HepG2 (cell line): ENCODE measurements around the gene PRR12. TPM values are rescaled to one million over a fixed set of nuclear protein-coding genes. Genes with fewer than 3 reads are reported as not detected.
A peak's percentile ranks its signal among the peaks of the same experiment; 100 is the strongest.

Experiments
- DNMT1 ChIP-seq: sonication (generic); formaldehyde crosslinking; IDR thresholded peaks from 2 replicates; pipeline ENCODE4 v1.5.1; 2020; ENCODE audit warnings: mild to moderate bottlenecking, missing genetic modification reagents
- JUNB ChIP-seq: sonication (generic); formaldehyde crosslinking; IDR thresholded peaks from 2 replicates; pipeline ENCODE4 v1.8.0; 2022; ENCODE audit warnings: missing genetic modification reagents, mild to moderate bottlenecking, borderline replicate concordance
- MED13 ChIP-seq: sonication (generic); formaldehyde crosslinking; IDR thresholded peaks from 2 replicates; pipeline ENCODE4 v1.5.0; 2020; ENCODE audit warnings: missing genetic modification reagents
- THAP7 ChIP-seq: sonication (generic); formaldehyde crosslinking; IDR thresholded peaks from 2 replicates; pipeline ENCODE4 v1.8.1; 2023; ENCODE audit warnings: mild to moderate bottlenecking, missing genetic modification reagents
- ZBTB3 ChIP-seq: sonication (generic); formaldehyde crosslinking; IDR thresholded peaks from 2 replicates; pipeline ENCODE4 v1.4.0; 2020; ENCODE audit warnings: low read depth, mild to moderate bottlenecking, moderate library complexity, missing genetic modification reagents, borderline replicate concordance
- ZNF207 ChIP-seq: fragments of 450-650 bp; IDR thresholded peaks from 2 replicates; pipeline ENCODE4 v1.6.1; 2016; ENCODE audit warnings: antibody characterized with exemption, borderline replicate concordance
- ZNF567 ChIP-seq: sonication (generic); formaldehyde crosslinking; IDR thresholded peaks from 2 replicates; pipeline ENCODE4 v1.8.1; 2023; ENCODE audit warnings: mild to moderate bottlenecking, missing genetic modification reagents, borderline replicate concordance
- ZNF724P ChIP-seq: sonication (generic); formaldehyde crosslinking; IDR thresholded peaks from 2 replicates; pipeline ENCODE4 v1.8.0; 2022; ENCODE audit warnings: missing genetic modification reagents, borderline replicate concordance
- polyA plus RNA-seq, 8 experiments: library from polyadenylated mRNA; depleted of rRNA in 3 of 8; stranded (reverse) in 7 of 8; unstranded in 1 of 8; fragments of >200 nt; fragmentation: Illumina TruSeq in 4 of 8; extraction: Trizol in 4 of 8; gene quantifications; 2 replicates each; pipeline versions ENCODE4 v1.2.1 to v1.2.3, GENCODE V29; 2011 to 2016; ENCODE audit warnings: low read depth in 4 of 8, missing spikeins in 1 of 8, mixed read lengths in 1 of 8; ENCODE audit not compliant: insufficient read depth in 1 of 8
- total RNA-seq, 5 experiments: library from RNA; depleted of rRNA; stranded (reverse); fragments of >200 nt; fragmentation: Illumina TruSeq; extraction: Trizol; gene quantifications; 2 replicates each; pipeline ENCODE4 v1.2.3, GENCODE V29; 2016; ENCODE audit warnings: low read depth in 1 of 5
- TF ChIP-seq, protein P1 (sequence below): sonication (generic); formaldehyde crosslinking; conservative IDR thresholded peaks from 2 replicates; pipeline ENCODE4 v1.4.0; 2020; ENCODE audit warnings: mild to moderate bottlenecking, missing genetic modification reagents, moderate library complexity
- TF ChIP-seq, protein P2 (sequence below): sonication (generic); formaldehyde crosslinking; IDR thresholded peaks from 2 replicates; pipeline ENCODE4 v1.8.0; 2022; ENCODE audit warnings: low read depth, missing genetic modification reagents
- TF ChIP-seq, protein P3 (sequence below): sonication (generic); formaldehyde crosslinking; IDR thresholded peaks from 2 replicates; pipeline ENCODE4 v1.5.1; 2020; ENCODE audit warnings: missing genetic modification reagents, mild to moderate bottlenecking, borderline replicate concordance
- TF ChIP-seq, protein P4 (sequence below): sonication (generic); formaldehyde crosslinking; IDR thresholded peaks from 2 replicates; pipeline ENCODE4 v1.5.1; 2020; ENCODE audit warnings: missing genetic modification reagents, mild to moderate bottlenecking, borderline replicate concordance
- TF ChIP-seq, protein P5 (sequence below): sonication (generic); formaldehyde crosslinking; IDR thresholded peaks from 2 replicates; pipeline ENCODE4 v1.5.1; 2020; ENCODE audit warnings: mild to moderate bottlenecking, missing genetic modification reagents, borderline replicate concordance
- TF ChIP-seq, protein P6 (sequence below): sonication (generic); formaldehyde crosslinking; IDR thresholded peaks from 2 replicates; pipeline ENCODE4 v1.4.0; 2020; ENCODE audit warnings: mild to moderate bottlenecking, missing genetic modification reagents, borderline replicate concordance

Gene PRR12
- total and polyA plus RNA-seq, 2 of the 13 experiments (the other 11 are each of a cell fraction or from before 2014, with no cell fraction given): 0.62 to 1.5 TPM

- TF ChIP-seq, protein P1, sequence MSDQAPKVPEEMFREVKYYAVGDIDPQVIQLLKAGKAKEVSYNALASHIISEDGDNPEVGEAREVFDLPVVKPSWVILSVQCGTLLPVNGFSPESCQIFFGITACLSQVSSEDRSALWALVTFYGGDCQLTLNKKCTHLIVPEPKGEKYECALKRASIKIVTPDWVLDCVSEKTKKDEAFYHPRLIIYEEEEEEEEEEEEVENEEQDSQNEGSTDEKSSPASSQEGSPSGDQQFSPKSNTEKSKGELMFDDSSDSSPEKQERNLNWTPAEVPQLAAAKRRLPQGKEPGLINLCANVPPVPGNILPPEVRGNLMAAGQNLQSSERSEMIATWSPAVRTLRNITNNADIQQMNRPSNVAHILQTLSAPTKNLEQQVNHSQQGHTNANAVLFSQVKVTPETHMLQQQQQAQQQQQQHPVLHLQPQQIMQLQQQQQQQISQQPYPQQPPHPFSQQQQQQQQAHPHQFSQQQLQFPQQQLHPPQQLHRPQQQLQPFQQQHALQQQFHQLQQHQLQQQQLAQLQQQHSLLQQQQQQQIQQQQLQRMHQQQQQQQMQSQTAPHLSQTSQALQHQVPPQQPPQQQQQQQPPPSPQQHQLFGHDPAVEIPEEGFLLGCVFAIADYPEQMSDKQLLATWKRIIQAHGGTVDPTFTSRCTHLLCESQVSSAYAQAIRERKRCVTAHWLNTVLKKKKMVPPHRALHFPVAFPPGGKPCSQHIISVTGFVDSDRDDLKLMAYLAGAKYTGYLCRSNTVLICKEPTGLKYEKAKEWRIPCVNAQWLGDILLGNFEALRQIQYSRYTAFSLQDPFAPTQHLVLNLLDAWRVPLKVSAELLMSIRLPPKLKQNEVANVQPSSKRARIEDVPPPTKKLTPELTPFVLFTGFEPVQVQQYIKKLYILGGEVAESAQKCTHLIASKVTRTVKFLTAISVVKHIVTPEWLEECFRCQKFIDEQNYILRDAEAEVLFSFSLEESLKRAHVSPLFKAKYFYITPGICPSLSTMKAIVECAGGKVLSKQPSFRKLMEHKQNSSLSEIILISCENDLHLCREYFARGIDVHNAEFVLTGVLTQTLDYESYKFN: peak; percentile 78
- TF ChIP-seq ZNF207 (no peak), ZNF724P (CRISPR knock-in tag) (no peak), ZBTB3 (no peak), ZNF567 (CRISPR knock-in tag) (0 out of 2 replicates have a peak, but pooled peaks have one; percentile 44), THAP7 (CRISPR knock-in tag) (no peak), DNMT1 (CRISPR knock-in tag) (no peak), MED13 (CRISPR knock-in tag) (no peak), JUNB (CRISPR knock-in tag) (no peak)
- TF ChIP-seq, protein P2, sequence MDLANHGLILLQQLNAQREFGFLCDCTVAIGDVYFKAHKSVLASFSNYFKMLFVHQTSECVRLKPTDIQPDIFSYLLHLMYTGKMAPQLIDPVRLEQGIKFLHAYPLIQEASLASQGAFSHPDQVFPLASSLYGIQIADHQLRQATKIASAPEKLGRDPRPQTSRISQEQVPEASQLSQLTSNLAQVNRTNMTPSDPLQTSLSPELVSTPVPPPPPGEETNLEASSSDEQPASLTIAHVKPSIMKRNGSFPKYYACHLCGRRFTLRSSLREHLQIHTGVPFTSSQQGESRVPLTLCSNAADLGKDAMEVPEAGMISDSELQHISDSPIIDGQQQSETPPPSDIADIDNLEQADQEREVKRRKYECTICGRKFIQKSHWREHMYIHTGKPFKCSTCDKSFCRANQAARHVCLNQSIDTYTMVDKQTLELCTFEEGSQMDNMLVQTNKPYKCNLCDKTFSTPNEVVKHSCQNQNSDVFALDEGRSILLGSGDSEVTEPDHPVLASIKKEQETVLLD: peak; percentile 34; the same call in 1 of the 2 replicates
- TF ChIP-seq, protein P3, sequence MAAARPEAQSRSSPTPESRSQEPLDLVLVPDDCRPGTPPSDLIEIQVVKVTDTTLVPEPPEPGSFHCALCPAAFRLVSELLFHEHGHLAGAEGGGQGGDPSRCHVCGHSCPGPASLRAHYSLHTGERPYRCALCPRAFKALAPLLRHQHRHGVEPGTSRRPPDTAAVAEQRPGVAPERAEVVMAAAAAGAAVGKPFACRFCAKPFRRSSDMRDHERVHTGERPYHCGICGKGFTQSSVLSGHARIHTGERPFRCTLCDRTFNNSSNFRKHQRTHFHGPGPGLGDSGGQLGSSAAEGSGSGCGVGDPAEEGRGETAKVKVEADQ (CRISPR knock-in tag): peak; percentile 92; the same call in 1 of the 2 replicates
- TF ChIP-seq, protein P4, sequence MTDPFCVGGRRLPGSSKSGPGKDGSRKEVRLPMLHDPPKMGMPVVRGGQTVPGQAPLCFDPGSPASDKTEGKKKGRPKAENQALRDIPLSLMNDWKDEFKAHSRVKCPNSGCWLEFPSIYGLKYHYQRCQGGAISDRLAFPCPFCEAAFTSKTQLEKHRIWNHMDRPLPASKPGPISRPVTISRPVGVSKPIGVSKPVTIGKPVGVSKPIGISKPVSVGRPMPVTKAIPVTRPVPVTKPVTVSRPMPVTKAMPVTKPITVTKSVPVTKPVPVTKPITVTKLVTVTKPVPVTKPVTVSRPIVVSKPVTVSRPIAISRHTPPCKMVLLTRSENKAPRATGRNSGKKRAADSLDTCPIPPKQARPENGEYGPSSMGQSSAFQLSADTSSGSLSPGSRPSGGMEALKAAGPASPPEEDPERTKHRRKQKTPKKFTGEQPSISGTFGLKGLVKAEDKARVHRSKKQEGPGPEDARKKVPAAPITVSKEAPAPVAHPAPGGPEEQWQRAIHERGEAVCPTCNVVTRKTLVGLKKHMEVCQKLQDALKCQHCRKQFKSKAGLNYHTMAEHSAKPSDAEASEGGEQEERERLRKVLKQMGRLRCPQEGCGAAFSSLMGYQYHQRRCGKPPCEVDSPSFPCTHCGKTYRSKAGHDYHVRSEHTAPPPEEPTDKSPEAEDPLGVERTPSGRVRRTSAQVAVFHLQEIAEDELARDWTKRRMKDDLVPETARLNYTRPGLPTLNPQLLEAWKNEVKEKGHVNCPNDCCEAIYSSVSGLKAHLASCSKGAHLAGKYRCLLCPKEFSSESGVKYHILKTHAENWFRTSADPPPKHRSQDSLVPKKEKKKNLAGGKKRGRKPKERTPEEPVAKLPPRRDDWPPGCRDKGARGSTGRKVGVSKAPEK (CRISPR knock-in tag): no peak
- TF ChIP-seq, protein P5, sequence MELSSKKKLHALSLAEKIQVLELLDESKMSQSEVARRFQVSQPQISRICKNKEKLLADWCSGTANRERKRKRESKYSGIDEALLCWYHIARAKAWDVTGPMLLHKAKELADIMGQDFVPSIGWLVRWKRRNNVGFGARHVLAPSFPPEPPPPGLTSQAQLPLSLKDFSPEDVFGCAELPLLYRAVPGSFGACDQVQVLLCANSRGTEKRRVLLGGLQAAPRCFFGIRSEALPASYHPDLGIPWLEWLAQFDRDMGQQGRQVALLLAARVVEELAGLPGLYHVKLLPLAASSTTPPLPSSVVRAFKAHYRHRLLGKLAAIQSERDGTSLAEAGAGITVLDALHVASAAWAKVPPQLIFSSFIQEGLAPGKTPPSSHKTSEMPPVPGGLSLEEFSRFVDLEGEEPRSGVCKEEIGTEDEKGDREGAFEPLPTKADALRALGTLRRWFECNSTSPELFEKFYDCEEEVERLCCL: no peak
- TF ChIP-seq, protein P6, sequence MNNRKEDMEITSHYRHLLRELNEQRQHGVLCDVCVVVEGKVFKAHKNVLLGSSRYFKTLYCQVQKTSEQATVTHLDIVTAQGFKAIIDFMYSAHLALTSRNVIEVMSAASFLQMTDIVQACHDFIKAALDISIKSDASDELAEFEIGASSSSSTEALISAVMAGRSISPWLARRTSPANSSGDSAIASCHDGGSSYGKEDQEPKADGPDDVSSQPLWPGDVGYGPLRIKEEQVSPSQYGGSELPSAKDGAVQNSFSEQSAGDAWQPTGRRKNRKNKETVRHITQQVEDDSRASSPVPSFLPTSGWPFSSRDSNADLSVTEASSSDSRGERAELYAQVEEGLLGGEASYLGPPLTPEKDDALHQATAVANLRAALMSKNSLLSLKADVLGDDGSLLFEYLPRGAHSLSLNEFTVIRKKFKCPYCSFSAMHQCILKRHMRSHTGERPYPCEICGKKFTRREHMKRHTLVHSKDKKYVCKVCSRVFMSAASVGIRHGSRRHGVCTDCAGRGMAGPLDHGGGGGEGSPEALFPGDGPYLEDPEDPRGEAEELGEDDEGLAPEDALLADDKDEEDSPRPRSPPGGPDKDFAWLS: no peak
Observed at GRCh38 chr19:49672131-49672919, 81.3 kb downstream of the PRR12 start (continued).
